H1 (cell line): Measurements from ENCODE around the gene PHACTR1.

Experiments used
- CBX5 ChIP-seq: fragments of 300-800, 300-1000 bp; sonication (generic); IDR thresholded peaks from 2 replicates; pipeline ENCODE4 v1.7.1; 2016; ENCODE audit warnings: antibody characterized with exemption, low read length, low read depth
- EP300 ChIP-seq, 2 experiments: IDR thresholded peaks; 1 replicate in 1 of 2; 2 replicates in 1 of 2; pipeline ENCODE4 v1.6.1; 2011 to 2012; ENCODE audit warnings: low read depth in 2 of 2, low read length in 2 of 2, mild to moderate bottlenecking in 2 of 2, borderline replicate concordance in 1 of 2, inconsistent platforms in 1 of 2, moderate library complexity in 1 of 2
- HDAC2 ChIP-seq, 2 experiments: fragments of 300-600 bp in 1 of 2; sonication (generic) in 1 of 2; IDR thresholded peaks; 2 replicates each; pipeline ENCODE4 v1.6.1; 2011 to 2012; ENCODE audit warnings: low read depth in 2 of 2, low read length in 2 of 2, mild to moderate bottlenecking in 2 of 2, moderate library complexity in 2 of 2, borderline replicate concordance in 1 of 2, inconsistent platforms in 1 of 2
- JUND ChIP-seq: IDR thresholded peaks from 2 replicates; pipeline ENCODE4 v1.6.1; 2011; ENCODE audit warnings: mild to moderate bottlenecking, improper control_type of control experiment, low read length
- TF ChIP-seq, protein P1 (sequence below), 3 experiments: IDR thresholded peaks; 1 replicate in 2 of 3; 2 replicates in 1 of 3; pipeline versions ENCODE4 v1.5.1 to v1.6.1; 2011; ENCODE audit warnings: low read length in 3 of 3, mild to moderate bottlenecking in 3 of 3, inconsistent platforms in 2 of 3, low read depth in 1 of 3, moderate library complexity in 1 of 3; ENCODE audit not compliant: insufficient read depth in 1 of 3; ENCODE audit errors: control extremely low read depth in 1 of 3
- TF ChIP-seq, protein P2 (sequence below): IDR thresholded peaks from 2 replicates; pipeline ENCODE4 v1.6.1; 2012; ENCODE audit warnings: inconsistent platforms
- TF ChIP-seq, protein P3 (sequence below): IDR thresholded peaks from 2 replicates; pipeline ENCODE4 v1.6.1; 2011; ENCODE audit warnings: low read length, improper control_type of control experiment

DNA sequence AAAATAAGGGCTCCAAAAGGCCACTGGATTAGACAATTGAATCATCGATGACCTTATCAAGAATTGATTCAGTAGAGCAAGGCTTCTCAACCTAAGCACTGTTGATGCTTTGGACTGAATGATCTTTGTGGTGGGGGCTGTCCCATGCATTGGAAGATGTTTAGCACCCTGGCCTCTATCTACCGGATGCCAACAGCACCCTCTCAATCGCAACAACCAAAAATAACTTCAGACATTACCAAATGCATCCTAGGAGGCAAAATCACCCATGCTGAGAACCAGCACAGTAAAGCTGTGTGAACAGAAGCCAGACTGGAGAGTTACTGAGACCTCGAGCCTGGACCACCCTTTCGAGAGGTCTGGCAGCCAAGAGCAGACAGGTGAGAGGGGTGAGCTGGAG is 544.3 kb downstream of the PHACTR1 start:
- TF ChIP-seq, protein P1, sequence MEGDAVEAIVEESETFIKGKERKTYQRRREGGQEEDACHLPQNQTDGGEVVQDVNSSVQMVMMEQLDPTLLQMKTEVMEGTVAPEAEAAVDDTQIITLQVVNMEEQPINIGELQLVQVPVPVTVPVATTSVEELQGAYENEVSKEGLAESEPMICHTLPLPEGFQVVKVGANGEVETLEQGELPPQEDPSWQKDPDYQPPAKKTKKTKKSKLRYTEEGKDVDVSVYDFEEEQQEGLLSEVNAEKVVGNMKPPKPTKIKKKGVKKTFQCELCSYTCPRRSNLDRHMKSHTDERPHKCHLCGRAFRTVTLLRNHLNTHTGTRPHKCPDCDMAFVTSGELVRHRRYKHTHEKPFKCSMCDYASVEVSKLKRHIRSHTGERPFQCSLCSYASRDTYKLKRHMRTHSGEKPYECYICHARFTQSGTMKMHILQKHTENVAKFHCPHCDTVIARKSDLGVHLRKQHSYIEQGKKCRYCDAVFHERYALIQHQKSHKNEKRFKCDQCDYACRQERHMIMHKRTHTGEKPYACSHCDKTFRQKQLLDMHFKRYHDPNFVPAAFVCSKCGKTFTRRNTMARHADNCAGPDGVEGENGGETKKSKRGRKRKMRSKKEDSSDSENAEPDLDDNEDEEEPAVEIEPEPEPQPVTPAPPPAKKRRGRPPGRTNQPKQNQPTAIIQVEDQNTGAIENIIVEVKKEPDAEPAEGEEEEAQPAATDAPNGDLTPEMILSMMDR (IDR thresholded peaks at IDR 0.05; ENCODE audit: control extremely low read depth in 1 of 3, insufficient read depth in 1 of 3, low read depth in 1 of 3, low read length in 3 of 3), result no peak
- TF ChIP-seq HDAC2 (IDR thresholded peaks at IDR 0.05; ENCODE audit: borderline replicate concordance in 1 of 2, low read depth in 2 of 2, low read length in 2 of 2), result no peak
- no peak for TF ChIP-seq EP300 (IDR thresholded peaks at IDR 0.05; ENCODE audit: borderline replicate concordance in 1 of 2, low read depth in 2 of 2, low read length in 2 of 2)
- TF ChIP-seq CBX5, result no peak
- no peak for TF ChIP-seq JUND
- TF ChIP-seq, protein P2, sequence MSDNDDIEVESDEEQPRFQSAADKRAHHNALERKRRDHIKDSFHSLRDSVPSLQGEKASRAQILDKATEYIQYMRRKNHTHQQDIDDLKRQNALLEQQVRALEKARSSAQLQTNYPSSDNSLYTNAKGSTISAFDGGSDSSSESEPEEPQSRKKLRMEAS, result no peak
- TF ChIP-seq, protein P3, sequence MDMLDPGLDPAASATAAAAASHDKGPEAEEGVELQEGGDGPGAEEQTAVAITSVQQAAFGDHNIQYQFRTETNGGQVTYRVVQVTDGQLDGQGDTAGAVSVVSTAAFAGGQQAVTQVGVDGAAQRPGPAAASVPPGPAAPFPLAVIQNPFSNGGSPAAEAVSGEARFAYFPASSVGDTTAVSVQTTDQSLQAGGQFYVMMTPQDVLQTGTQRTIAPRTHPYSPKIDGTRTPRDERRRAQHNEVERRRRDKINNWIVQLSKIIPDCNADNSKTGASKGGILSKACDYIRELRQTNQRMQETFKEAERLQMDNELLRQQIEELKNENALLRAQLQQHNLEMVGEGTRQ, result no peak
